ENCODE data around the gene OR2T2.
"Not testable (repeated sequence)": the region's sequence is repeated elsewhere in the genome, so short reads cannot be mapped to it uniquely, and the experiment has no call there.

OR2T2 gene

GRCh38 chr1:248445399-248445798 is at the start of gene OR2T2:
TSS of gene OR2T2 (plus strand) at chr1:248445637. CDS start at chr1:248452798, 7,161 bp downstream.
- not testable (repeated sequence) for DNase-seq

DNA sequence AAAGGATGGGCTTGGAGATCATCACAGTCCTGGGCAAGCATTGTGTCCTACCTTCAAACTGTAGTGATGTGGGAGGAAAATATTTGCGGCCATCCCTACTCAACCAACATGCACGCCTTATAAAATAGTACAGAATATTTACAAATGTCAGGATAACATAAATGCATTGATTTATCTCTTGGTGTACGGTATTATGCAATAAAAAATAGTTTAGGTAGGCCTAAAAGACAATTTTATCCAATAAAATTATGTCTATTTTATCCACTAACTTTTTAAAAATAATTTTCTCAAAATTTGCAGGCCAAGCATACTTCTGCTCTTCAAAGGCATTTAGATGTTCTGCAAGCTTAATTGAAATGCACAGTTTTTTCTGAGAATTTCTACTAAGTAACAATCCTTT is 42.7 kb upstream of the OR2T2 start, which contains the start of gene OR2T1:
Gene OR2T1, plus strand, starts transcription at position 301 of the 400 bp plus-strand sequence. CDS start 3,100 bp downstream, outside the sequence.
- DNase-seq: no peak

GRCh38 chr1:248404024-248404423 is 41.4 kb upstream of the OR2T2 start:
- DNase-seq: no peak

DNA sequence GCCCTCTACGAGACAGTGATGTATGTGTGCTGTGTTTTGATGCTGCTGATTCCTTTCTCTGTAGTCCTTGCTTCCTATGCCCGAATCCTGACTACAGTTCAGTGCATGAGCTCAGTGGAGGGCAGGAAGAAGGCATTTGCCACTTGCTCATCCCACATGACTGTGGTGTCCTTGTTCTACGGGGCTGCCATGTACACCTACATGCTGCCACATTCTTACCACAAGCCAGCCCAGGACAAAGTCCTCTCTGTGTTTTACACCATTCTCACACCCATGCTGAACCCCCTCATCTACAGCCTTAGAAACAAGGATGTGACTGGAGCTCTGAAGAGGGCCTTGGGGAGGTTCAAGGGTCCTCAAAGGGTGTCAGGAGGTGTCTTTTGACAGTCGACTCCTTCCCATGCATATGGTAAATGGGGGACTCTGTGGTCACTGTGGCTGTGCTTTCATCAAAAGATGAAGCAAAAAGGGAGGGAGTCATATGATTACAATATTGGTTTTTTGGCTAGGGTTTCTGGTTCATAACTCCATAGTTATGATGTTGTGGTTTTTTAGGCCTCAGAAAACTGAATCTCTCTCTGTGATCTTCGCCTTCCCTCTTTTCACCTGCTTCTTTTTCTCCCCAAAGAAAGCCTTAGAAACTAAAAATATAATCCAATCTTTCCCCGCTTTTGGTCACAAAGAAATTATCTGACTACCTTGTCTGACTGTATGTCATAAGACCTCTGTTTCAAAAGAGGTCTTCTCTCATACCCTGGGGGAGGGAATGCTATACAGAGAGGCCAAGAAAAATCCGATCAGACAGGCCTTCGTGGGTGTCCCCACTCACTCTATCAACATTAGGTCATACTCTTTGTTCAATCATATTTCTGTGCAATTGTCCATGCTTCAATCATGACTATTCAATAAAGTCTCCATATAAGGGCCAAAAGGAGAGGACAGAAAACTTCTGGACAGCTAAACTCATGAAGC is 38.4 kb upstream of the OR2T2 start:
- DNase-seq: no peak

GRCh38 chr1:248416226-248416625 is 29.2 kb upstream of the OR2T2 start:
- DNase-seq: no peak

DNA sequence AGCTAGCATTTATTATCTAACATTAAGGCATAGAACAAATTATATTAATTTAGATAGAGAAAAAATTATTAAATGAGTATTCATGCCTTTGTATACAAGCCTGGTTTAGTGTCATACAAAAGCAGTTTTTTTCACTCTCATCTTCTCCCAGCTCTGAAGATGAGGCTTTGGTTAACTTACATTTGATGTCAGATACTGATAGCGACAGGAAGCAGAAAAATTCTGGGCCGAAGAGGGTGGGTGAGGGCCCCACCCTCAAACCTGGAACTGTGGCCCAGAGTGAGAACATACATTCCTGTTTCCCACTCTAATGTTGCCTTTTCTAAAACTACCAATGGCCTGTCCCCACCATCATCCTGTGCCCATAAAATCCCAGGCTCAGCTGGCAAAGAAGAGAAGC is 27.6 kb upstream of the OR2T2 start:
- DNase-seq: no peak

- DNase-seq: no peak
Observed at GRCh38 chr1:248421384-248421783, 24.1 kb upstream of the OR2T2 start.

- not testable (repeated sequence) for DNase-seq
Observed at GRCh38 chr1:248427526-248428191, 17.8 kb upstream of the OR2T2 start.

DNA sequence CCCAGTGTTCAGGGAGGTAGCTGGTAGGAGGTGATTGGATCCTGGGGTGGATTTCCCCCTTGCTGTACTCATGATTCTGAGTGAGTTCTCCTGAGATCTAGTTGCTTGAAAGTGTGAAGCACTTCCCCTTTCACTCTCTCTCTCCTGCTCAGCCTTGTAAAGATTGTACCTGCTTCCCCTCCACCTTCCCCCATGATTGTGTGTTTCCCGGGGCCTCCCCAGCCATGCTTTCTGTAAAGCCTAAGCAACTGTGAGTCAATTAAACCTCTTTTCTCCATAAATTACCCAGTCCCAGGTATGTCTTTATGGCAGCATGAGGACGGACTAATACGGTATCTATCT is 17.3 kb upstream of the OR2T2 start:
- DNase-seq: not testable (repeated sequence)

DNA sequence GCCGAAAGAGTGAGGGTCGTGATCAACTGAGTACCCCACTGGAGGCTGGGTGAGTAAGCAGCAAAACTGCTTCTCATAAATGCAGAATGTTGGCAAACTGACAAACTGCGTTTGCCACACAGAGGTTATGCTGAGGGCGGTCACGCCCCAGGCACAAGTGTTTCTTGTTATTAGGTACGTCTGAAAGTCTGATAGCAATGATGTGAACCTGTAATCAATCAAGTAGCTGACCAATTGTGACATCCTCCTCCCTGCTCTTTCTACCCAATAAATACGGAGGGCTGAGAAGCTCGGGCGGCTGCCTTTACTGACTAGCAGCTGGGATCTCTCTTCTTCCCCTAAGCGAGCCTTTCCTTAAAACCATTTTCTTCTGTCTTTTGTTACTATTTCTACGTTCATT is 13.8 kb upstream of the OR2T2 start:
- DNase-seq: not testable (repeated sequence)

DNA sequence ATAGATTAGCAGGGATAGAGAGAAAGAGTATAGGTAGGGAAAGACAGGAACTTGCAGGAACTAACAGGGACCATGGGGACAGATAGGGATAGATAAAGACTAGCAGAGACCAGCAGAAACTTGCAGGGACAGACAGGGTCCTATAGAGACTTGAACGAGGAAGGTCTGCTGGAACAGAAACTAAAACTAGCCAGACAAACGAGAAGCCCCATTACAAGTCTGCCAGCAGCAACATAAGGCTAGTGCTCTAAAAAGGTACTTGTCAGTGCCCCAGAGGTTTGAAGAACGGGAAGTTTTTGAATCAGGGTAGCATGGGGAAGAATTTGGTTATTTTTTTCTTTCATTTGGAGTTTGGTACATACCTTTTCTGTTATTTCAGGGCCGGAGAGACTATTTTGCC is 13.2 kb upstream of the OR2T2 start:
- not testable (repeated sequence) for DNase-seq

DNA sequence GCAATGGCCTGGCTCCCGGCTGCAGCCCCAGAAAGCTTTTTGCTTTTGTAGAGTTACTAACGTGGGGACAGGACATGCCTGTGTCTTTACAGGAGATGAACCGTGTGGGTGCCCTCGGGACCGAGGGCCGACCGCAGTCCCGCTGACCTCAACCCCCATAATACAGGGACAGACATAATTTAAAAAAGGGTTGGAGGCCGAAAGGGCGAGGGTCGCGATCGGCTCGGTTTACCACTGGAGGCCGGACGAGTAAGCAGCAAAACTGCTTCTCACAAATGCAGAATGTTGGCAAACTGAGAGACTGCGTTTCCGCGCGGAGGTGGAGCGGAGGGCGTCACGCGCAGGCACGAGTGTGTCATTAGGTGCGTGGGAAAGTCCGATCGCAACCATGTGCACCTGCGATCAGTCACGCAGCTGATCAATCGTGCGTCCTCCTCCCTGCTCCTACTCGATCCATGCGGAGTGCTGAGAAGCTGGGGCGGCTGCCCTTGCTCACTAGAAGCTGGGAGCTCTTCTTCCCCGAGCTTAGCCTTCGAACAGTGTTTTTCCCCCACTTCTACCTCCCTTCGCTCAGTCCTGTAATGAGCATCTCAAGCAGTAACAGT is 11.5 kb upstream of the OR2T2 start:
- DNase-seq: not testable (repeated sequence)

DNA sequence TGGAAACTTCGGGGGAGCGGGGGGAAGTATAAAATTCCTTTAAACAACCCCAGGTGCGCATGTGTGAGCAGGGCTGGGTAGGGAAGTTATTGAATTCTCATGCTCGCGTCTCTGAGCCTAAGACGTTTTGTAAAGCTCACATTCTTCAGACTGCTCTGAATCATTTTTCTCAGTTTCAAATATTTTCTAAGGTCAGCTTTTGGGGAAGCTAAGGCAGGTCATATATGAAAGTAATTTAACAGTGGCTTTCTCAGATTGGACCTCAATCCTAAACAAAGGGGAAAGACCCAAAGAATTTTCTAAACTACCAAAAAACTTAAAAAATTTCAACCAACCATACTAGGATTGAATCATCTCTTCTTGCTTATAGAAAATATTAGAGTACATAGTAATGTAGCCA is 10.5 kb upstream of the OR2T2 start:
- DNase-seq: not testable (repeated sequence)

DNA sequence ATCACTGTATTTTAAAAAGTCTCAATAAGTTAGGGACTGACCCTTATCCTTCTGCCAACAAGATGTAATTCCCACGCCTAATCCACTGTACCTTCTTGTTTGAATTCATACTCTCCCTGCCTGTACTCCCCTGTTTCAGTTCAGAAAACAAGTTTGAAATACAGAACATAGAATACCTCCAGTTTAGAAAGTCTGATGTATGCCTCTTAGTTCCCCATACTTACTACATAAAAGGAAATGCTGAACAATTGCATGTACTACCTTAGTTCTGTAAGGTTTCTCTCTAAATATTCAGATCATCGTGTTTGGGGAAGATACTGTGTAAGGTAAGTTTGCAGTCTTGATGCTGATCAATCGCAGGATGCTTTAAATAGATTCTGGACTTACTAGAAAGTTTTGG is 9.1 kb upstream of the OR2T2 start:
- not testable (repeated sequence) for DNase-seq

- DNase-seq: not testable (repeated sequence)
Observed at GRCh38 chr1:248438668-248439067, 6.8 kb upstream of the OR2T2 start.

- DNase-seq: not testable (repeated sequence)
Observed at GRCh38 chr1:248439283-248439682, 6.2 kb upstream of the OR2T2 start.

- not testable (repeated sequence) for DNase-seq
Observed at GRCh38 chr1:248442500-248443277, 2.7 kb upstream of the OR2T2 start.

GRCh38 chr1:248444603-248445002 is 834 bp upstream of the OR2T2 start:
- not testable (repeated sequence) for DNase-seq

- DNase-seq: not testable (repeated sequence)
Observed at GRCh38 chr1:248448409-248449074, 3.1 kb downstream of the OR2T2 start.

DNA sequence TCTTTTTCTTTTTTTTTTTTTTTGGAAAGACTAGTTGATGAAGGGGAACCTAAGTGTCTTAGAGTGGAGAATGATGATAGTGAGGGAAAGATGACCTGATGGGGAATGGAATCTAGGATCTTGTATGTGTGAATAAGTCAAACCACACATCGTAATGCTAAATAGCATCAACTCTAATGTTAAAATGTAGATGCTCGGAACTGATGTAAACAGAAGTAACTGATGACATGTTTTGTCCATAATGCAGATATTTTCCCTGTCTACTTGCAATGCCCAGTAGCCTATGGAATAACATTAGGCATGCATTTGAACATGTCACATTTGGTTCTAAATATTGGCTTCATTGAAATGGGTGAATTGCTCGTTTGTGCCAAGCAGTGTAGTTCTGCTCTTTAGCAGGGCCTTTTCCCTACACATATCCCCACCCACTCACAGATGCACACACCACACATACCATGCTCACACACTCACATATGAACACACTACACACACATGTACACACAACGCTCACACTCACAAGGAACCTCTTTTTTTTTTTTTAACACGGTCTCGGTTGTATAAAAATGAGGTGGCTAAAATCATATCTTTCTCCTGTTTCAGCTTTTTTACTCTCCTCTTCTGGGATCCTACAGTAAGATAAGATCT is 4.5 kb downstream of the OR2T2 start:
- not testable (repeated sequence) for DNase-seq

DNA sequence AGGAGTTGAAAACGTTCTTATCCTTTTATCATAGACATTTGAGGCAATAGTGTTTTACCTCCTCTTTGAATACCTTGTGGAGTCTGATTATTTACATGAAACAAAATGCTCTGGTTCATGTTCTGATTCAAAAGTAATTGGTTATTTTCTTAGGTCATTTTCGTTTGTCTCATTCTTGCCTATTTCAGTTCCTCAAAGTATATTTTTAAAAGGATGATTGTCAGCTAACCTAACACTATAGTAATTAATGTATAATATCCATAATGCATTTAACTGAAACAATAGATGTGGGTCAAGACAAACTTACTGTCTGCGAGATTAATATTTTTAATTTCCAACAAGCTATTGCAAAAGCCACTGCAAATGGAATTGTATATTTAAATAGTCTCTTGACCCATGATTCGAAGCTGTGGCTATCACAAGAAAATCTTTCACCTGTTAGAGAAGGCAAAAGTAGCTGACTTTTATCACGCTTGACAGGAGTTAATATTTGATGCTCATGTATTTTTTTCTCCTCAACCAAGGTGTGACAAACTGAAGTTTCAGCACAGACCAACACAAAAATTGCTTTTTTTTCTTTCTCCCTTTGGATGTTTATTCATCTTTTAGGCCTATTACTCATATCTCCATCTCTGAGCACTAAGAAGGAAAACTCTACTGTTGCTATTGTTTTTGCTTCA is 5.2 kb downstream of the OR2T2 start:
- not testable (repeated sequence) for DNase-seq

Measured in NCI-H1105 treated with DMSO at 0.1 percent for 48 hours (cell line).